OCI-LY1 (cell line): ENCODE measurements around the gene SPPL3.

Source experiments
- H2AFZ ChIP-seq: fragments of 200-600 bp; sonication (generic), shearing (Covaris generic); 2 replicates; pipeline ENCODE4 v1.6.0; 2014; ENCODE audit warnings: antibody characterized with exemption, mild to moderate bottlenecking, low read length
- H3F3A ChIP-seq: fragments of 200-600 bp; sonication (generic), shearing (Covaris generic); 2 replicates; pipeline ENCODE4 v1.6.0; 2014; ENCODE audit warnings: mild to moderate bottlenecking, antibody characterized with exemption, low read length, moderate library complexity; ENCODE audit not compliant: insufficient read depth
- H3K27ac ChIP-seq: fragments of 200-600 bp; sonication (generic); 2 replicates; pipeline ENCODE4 v1.5.1; 2014; ENCODE audit warnings: low read length, mixed run types, mild to moderate bottlenecking, low read depth; ENCODE audit not compliant: poor library complexity, severe bottlenecking
- H3K27me3 ChIP-seq: fragments of 200-600 bp; sonication (generic); 2 replicates; pipeline ENCODE4 v1.6.0; 2014; ENCODE audit warnings: antibody characterized with exemption, mild to moderate bottlenecking, low read length, moderate library complexity; ENCODE audit not compliant: insufficient read depth
- H3K36me3 ChIP-seq: fragments of 200-600 bp; sonication (generic); 2 replicates; pipeline ENCODE4 v1.6.1; 2014; ENCODE audit warnings: mild to moderate bottlenecking, antibody characterized with exemption, low read length, moderate library complexity, mixed read lengths; ENCODE audit not compliant: insufficient read depth
- H3K4me1 ChIP-seq: fragments of 200-600 bp; sonication (generic); 2 replicates; pipeline ENCODE4 v1.5.1; 2014; ENCODE audit warnings: mild to moderate bottlenecking, low read length, moderate library complexity; ENCODE audit not compliant: insufficient read depth, severe bottlenecking
- H3K4me2 ChIP-seq: fragments of 200-600 bp; sonication (generic), shearing (Covaris generic); 2 replicates; pipeline ENCODE4 v1.6.1; 2014; ENCODE audit warnings: low read length
- H3K4me3 ChIP-seq: fragments of 200-600 bp; sonication (generic); 2 replicates; pipeline ENCODE4 v1.5.1; 2014; ENCODE audit warnings: low read length, low read depth, mild to moderate bottlenecking, mixed read lengths; ENCODE audit not compliant: poor library complexity, severe bottlenecking
- H3K79me2 ChIP-seq: fragments of 200-600 bp; shearing (Covaris generic); 2 replicates; pipeline ENCODE4 v1.6.1; 2016; ENCODE audit warnings: mixed run types, low read length, mixed read lengths; ENCODE audit not compliant: insufficient read depth
- H3K9ac ChIP-seq: fragments of 200-600 bp; sonication (generic), shearing (Covaris generic); 2 replicates; pipeline ENCODE4 v1.6.1; 2014; ENCODE audit warnings: mild to moderate bottlenecking, low read length, mixed read lengths
- H3K9me2 ChIP-seq: fragments of 200-600 bp; sonication (generic), shearing (Covaris generic); 2 replicates; pipeline ENCODE4 v1.6.1; 2014; ENCODE audit warnings: low read depth, mild to moderate bottlenecking, low read length, mixed read lengths
- H3K9me3 ChIP-seq: fragments of 200-600 bp; shearing (Covaris generic); 2 replicates; pipeline ENCODE4 v1.6.1; 2014; ENCODE audit warnings: low read length, mixed read lengths
- H4K20me1 ChIP-seq: fragments of 200-600 bp; sonication (generic), shearing (Covaris generic); 2 replicates; pipeline ENCODE4 v1.6.0; 2016; ENCODE audit warnings: mild to moderate bottlenecking, low read length; ENCODE audit not compliant: insufficient read depth
- CTCF ChIP-seq: fragments of 200-600 bp; sonication (generic), shearing (Covaris generic); IDR thresholded peaks from 2 replicates; pipeline ENCODE4 v1.5.1; 2017; ENCODE audit warnings: mild to moderate bottlenecking, antibody characterized with exemption, low read length, moderate library complexity, mixed read lengths
- EZH2 ChIP-seq: fragments of 200-600 bp; sonication (generic), shearing (Covaris generic); IDR thresholded peaks from 2 replicates; pipeline ENCODE4 v1.8.0; 2017; ENCODE audit warnings: borderline replicate concordance, mixed run types, mild to moderate bottlenecking, antibody characterized with exemption, low read length, moderate library complexity, mixed read lengths

The SPPL3 gene

GRCh38 chr12:120933786-120934185 lies 29.6 kb upstream of the SPPL3 start:
- no peak for TF ChIP-seq CTCF
- no peak for TF ChIP-seq EZH2
- no peaks in the 10 kb centered on the region for H3K36me3 ChIP-seq
- no peaks in the 10 kb centered on the region for H4K20me1 ChIP-seq
- no peak overlapping the region for H3K27ac ChIP-seq
- peaks cover 5% of the 10 kb centered on the region; the same call in 1 of the 2 replicates for H3K27me3 ChIP-seq
- no peaks in the 10 kb centered on the region for H3F3A ChIP-seq
- H3K4me1 ChIP-seq, result no peaks in the 10 kb centered on the region
- H3K9me3 ChIP-seq, result no peaks in the 10 kb centered on the region
- H3K79me2 ChIP-seq, result no peaks in the 10 kb centered on the region
- no peak overlapping the region for H3K4me2 ChIP-seq
- H3K4me3 ChIP-seq, result no peak overlapping the region
- H3K9ac ChIP-seq, result no peak overlapping the region
- H3K9me2 ChIP-seq, result no peaks in the 10 kb centered on the region
- no peak overlapping the region for H2AFZ ChIP-seq

GRCh38 chr12:120932956-120933526 lies 28.9 kb upstream of the SPPL3 start:
- Histone ChIP-seq H3K4me1 (no peaks in the 10 kb centered on the region), H3K79me2 (no peaks in the 10 kb centered on the region), H3K9me2 (no peaks in the 10 kb centered on the region), H3K9ac (no peak overlapping the region), H2AFZ (no peak overlapping the region), H3K27me3 (peaks cover 5% of the 10 kb centered on the region; the same call in 1 of the 2 replicates), H3F3A (no peaks in the 10 kb centered on the region), H3K4me3 (no peak overlapping the region), H3K9me3 (no peaks in the 10 kb centered on the region), H3K36me3 (no peaks in the 10 kb centered on the region), H3K4me2 (no peak overlapping the region), H4K20me1 (no peaks in the 10 kb centered on the region), H3K27ac (no peak overlapping the region)
- no peak for TF ChIP-seq EZH2
- no peak for TF ChIP-seq CTCF

GRCh38 chr12:120932058-120932457 lies 27.9 kb upstream of the SPPL3 start:
- H3F3A ChIP-seq, result no peaks in the 10 kb centered on the region
- no peak overlapping the region for H2AFZ ChIP-seq
- no peak overlapping the region for H3K27ac ChIP-seq
- TF ChIP-seq EZH2 (no peak), CTCF (no peak)
- H3K27me3 ChIP-seq, result peaks cover 4% of the 10 kb centered on the region; the same call in 1 of the 2 replicates
- H4K20me1 ChIP-seq, result no peaks in the 10 kb centered on the region
- H3K9me3 ChIP-seq, result no peaks in the 10 kb centered on the region
- H3K4me3 ChIP-seq, result no peak overlapping the region
- no peaks in the 10 kb centered on the region for H3K4me1 ChIP-seq
- H3K36me3 ChIP-seq, result no peaks in the 10 kb centered on the region
- H3K79me2 ChIP-seq, result no peaks in the 10 kb centered on the region
- no peak overlapping the region for H3K4me2 ChIP-seq
- no peak overlapping the region for H3K9ac ChIP-seq
- no peaks in the 10 kb centered on the region for H3K9me2 ChIP-seq
